ENCODE measurements around the gene SZRD1. TPM values are rescaled to one million over a fixed set of nuclear protein-coding genes. Genes with fewer than 3 reads are reported as not detected.

SZRD1 gene
- total and polyA plus RNA-seq, 4 donors = 14.2 to 44.3 (median 25.0) TPM

DNA sequence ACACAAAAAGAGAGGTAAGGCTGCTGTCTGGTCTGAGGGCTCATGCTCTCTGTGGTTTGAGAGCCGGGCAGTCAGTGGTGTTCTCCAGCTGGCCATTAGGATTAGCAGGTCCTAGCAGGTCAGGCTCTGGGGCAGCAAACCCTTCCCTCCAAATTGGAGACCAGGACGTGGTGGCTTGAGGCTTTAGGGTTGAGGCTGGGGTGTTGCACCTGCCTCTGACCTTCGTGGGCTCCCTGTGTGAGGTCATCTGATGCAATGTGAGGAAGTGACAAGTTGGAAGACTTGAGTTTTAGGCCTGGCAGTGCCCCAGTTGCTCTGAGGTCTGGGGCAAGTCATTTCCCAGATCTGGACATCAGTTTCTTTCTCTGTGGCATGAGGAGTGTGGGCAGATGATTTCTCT lies 24.4 kb downstream of the SZRD1 start:
- Histone ChIP-seq H3K4me1 (ENCODE audit: control insufficient read depth in 4 of 4, insufficient read depth in 4 of 4, low read length in 3 of 4) (peaks cover 5 to 25% (median 19%) of the 10 kb centered on the region in 4 donors), H3K36me3 (ENCODE audit: control insufficient read depth in 4 of 4, insufficient read depth in 3 of 4, low read depth in 1 of 4, low read length in 3 of 4) (peaks cover 11 to 24% (median 20%) of the 10 kb centered on the region in 4 donors), H3K9me3 (ENCODE audit: control insufficient read depth in 4 of 4, low read length in 3 of 4) (no peaks in the 10 kb centered on the region), H3K27ac (ENCODE audit: low read depth in 1 of 2, low read length in 2 of 2) (no peak overlapping the region), H3K4me3 (ENCODE audit: low read depth in 1 of 3, low read length in 3 of 3) (no peak overlapping the region), H3K27me3 (ENCODE audit: control insufficient read depth in 4 of 4, insufficient read depth in 4 of 4, low read length in 3 of 4) (no peaks in the 10 kb centered on the region), H3K9ac (ENCODE audit: low read depth in 1 of 2, low read length in 2 of 2) (no peak overlapping the region)
- TF ChIP-seq HNF4G (IDR thresholded peaks at IDR 0.05) (no peak), GABPA (IDR thresholded peaks at IDR 0.05 in 1 of 2, conservative IDR thresholded peaks at IDR 0.05 in 1 of 2) (no peak), EGR1 (IDR thresholded peaks at IDR 0.05; ENCODE audit: low read depth in 2 of 2) (no peak), RXRA (IDR thresholded peaks at IDR 0.05) (no peak), FOXA1 (IDR thresholded peaks at IDR 0.05) (no peak), YY1 (IDR thresholded peaks at IDR 0.05) (no peak), RAD21 (IDR thresholded peaks at IDR 0.05) (no peak), JUND (IDR thresholded peaks at IDR 0.05) (no peak)
- TF ChIP-seq, protein P1, sequence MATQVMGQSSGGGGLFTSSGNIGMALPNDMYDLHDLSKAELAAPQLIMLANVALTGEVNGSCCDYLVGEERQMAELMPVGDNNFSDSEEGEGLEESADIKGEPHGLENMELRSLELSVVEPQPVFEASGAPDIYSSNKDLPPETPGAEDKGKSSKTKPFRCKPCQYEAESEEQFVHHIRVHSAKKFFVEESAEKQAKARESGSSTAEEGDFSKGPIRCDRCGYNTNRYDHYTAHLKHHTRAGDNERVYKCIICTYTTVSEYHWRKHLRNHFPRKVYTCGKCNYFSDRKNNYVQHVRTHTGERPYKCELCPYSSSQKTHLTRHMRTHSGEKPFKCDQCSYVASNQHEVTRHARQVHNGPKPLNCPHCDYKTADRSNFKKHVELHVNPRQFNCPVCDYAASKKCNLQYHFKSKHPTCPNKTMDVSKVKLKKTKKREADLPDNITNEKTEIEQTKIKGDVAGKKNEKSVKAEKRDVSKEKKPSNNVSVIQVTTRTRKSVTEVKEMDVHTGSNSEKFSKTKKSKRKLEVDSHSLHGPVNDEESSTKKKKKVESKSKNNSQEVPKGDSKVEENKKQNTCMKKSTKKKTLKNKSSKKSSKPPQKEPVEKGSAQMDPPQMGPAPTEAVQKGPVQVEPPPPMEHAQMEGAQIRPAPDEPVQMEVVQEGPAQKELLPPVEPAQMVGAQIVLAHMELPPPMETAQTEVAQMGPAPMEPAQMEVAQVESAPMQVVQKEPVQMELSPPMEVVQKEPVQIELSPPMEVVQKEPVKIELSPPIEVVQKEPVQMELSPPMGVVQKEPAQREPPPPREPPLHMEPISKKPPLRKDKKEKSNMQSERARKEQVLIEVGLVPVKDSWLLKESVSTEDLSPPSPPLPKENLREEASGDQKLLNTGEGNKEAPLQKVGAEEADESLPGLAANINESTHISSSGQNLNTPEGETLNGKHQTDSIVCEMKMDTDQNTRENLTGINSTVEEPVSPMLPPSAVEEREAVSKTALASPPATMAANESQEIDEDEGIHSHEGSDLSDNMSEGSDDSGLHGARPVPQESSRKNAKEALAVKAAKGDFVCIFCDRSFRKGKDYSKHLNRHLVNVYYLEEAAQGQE (IDR thresholded peaks at IDR 0.05) = no peak
- TF ChIP-seq, protein P2, sequence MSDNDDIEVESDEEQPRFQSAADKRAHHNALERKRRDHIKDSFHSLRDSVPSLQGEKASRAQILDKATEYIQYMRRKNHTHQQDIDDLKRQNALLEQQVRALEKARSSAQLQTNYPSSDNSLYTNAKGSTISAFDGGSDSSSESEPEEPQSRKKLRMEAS (IDR thresholded peaks at IDR 0.05) = no peak
- TF ChIP-seq, protein P3, sequence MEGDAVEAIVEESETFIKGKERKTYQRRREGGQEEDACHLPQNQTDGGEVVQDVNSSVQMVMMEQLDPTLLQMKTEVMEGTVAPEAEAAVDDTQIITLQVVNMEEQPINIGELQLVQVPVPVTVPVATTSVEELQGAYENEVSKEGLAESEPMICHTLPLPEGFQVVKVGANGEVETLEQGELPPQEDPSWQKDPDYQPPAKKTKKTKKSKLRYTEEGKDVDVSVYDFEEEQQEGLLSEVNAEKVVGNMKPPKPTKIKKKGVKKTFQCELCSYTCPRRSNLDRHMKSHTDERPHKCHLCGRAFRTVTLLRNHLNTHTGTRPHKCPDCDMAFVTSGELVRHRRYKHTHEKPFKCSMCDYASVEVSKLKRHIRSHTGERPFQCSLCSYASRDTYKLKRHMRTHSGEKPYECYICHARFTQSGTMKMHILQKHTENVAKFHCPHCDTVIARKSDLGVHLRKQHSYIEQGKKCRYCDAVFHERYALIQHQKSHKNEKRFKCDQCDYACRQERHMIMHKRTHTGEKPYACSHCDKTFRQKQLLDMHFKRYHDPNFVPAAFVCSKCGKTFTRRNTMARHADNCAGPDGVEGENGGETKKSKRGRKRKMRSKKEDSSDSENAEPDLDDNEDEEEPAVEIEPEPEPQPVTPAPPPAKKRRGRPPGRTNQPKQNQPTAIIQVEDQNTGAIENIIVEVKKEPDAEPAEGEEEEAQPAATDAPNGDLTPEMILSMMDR (IDR thresholded peaks at IDR 0.05; ENCODE audit: low read depth, low read length, missing input control) = no peak
- TF ChIP-seq, protein P4, sequence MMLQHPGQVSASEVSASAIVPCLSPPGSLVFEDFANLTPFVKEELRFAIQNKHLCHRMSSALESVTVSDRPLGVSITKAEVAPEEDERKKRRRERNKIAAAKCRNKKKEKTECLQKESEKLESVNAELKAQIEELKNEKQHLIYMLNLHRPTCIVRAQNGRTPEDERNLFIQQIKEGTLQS (IDR thresholded peaks at IDR 0.05) = no peak
- WGBS = 77% methylated on average over 3 of the region's 3 CpGs
- DNase-seq (ENCODE audit: low spot score) = no peak

DNA sequence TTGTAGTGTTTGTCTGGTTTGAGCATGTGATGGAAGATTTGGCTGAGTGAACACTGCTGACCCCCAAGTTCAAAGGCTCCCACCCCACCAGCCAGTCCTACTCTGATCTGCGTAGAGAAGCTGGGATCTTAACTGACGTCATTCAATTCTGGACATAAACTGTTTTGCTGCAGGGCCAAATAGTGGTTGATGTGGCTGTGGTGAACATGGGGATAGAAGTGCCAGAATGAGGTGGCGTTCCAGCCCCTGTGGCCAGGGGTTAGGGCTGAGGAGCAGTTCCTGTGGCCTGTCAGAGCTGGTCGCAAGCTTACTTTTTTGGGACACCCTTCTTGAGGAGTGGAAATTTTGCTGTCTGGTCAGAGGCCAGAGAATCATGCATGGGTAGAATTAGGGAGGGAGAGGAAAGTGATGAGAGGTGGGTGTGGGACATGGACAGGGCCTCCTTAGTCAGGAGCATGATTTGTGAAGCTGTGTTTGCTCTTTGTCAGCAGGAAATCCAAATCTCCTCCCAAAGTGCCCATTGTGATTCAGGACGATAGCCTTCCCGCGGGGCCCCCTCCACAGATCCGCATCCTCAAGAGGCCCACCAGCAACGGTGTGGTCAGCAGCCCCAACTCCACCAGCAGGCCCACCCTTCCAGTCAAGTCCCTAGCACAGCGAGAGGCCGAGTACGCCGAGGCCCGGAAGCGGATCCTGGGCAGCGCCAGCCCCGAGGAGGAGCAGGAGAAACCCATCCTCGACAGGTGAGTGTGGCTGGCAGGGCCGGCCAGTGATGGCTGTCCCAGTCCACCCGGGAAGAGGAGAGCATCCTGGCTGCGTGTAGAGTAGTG lies 25.9 kb downstream of the SZRD1 start:
- H3K27ac ChIP-seq (ENCODE audit: low read depth in 1 of 2, low read length in 2 of 2) = no peak overlapping the region
- no peak for TF ChIP-seq RAD21 (IDR thresholded peaks at IDR 0.05)
- TF ChIP-seq HNF4A (conservative IDR thresholded peaks at IDR 0.05) = no peak
- TF ChIP-seq RXRA (IDR thresholded peaks at IDR 0.05) = no peak
- TF ChIP-seq SP1 (IDR thresholded peaks at IDR 0.05) = no peak
- no peak for TF ChIP-seq HNF4G (IDR thresholded peaks at IDR 0.05)
- TF ChIP-seq, protein P2 (IDR thresholded peaks at IDR 0.05) = no peak
- TF ChIP-seq, protein P5, sequence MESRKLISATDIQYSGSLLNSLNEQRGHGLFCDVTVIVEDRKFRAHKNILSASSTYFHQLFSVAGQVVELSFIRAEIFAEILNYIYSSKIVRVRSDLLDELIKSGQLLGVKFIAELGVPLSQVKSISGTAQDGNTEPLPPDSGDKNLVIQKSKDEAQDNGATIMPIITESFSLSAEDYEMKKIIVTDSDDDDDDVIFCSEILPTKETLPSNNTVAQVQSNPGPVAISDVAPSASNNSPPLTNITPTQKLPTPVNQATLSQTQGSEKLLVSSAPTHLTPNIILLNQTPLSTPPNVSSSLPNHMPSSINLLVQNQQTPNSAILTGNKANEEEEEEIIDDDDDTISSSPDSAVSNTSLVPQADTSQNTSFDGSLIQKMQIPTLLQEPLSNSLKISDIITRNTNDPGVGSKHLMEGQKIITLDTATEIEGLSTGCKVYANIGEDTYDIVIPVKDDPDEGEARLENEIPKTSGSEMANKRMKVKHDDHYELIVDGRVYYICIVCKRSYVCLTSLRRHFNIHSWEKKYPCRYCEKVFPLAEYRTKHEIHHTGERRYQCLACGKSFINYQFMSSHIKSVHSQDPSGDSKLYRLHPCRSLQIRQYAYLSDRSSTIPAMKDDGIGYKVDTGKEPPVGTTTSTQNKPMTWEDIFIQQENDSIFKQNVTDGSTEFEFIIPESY (IDR thresholded peaks at IDR 0.05) = no peak
- no peak for TF ChIP-seq EGR1 (IDR thresholded peaks at IDR 0.05; ENCODE audit: low read depth in 2 of 2)
- no peak for TF ChIP-seq TAF1 (conservative IDR thresholded peaks at IDR 0.05)
- no peak for TF ChIP-seq FOXA2 (IDR thresholded peaks at IDR 0.05)
- TF ChIP-seq JUND (IDR thresholded peaks at IDR 0.05) = no peak
- no peak for TF ChIP-seq YY1 (IDR thresholded peaks at IDR 0.05)
- TF ChIP-seq, protein P4 (IDR thresholded peaks at IDR 0.05) = no peak
- TF ChIP-seq FOXA1 (IDR thresholded peaks at IDR 0.05) = no peak
- WGBS = 86% methylated on average over 21 of the region's 21 CpGs
- DNase-seq (ENCODE audit: low spot score) = no peak
- no peaks in the 10 kb centered on the region for H3K27me3 ChIP-seq (ENCODE audit: control insufficient read depth in 4 of 4, insufficient read depth in 4 of 4, low read length in 3 of 4)
- no peak overlapping the region for H3K9ac ChIP-seq (ENCODE audit: low read depth in 1 of 2, low read length in 2 of 2)
- H3K36me3 ChIP-seq (ENCODE audit: control insufficient read depth in 4 of 4, insufficient read depth in 3 of 4, low read depth in 1 of 4, low read length in 3 of 4) = peaks cover 14 to 30% (median 22%) of the 10 kb centered on the region in 4 donors
- H3K4me3 ChIP-seq (ENCODE audit: low read depth in 1 of 3, low read length in 3 of 3) = no peak overlapping the region
- peaks cover 0 to 10% (median 6%) of the 10 kb centered on the region in 4 donors for H3K4me1 ChIP-seq (ENCODE audit: control insufficient read depth in 4 of 4, insufficient read depth in 4 of 4, low read length in 3 of 4)
- H3K9me3 ChIP-seq (ENCODE audit: control insufficient read depth in 4 of 4, low read length in 3 of 4) = no peaks in the 10 kb centered on the region

Measured in liver (tissue), 9 donors.